CD8-positive, alpha-beta memory T cell (primary cell): ENCODE measurements around the gene VPS13D. TPM values are rescaled to one million over a fixed set of nuclear protein-coding genes. Genes with fewer than 3 reads are reported as not detected.

ENCODE experiments used
- CTCF ChIA-PET: fragments of 350-600 bp; sonication (Branson Sonifier 250); formaldehyde crosslinking; loops from one replicate; lab custom pipeline; 2021; ENCODE audit warnings: antibody characterized with exemption; lab: Charles Lee
- POLR2A ChIA-PET: fragments of 350-600 bp; sonication (Branson Sonifier 250); formaldehyde crosslinking; loops from one replicate; lab custom pipeline; 2021; ENCODE audit warnings: antibody characterized with exemption; lab: Charles Lee
- DNase-seq, 5 donors: peaks; one replicate each; pipeline versions ENCODE4 v3.0.0 to v3.0.0-alpha.2; 2020 to 2022; ENCODE audit warnings: mixed read lengths in 1 of 5
- H3K27ac ChIP-seq: one replicate; pipeline ENCODE4 v1.7.0; 2013; ENCODE audit warnings: low read depth, mild to moderate bottlenecking, low read length, moderate library complexity
- H3K27me3 ChIP-seq: 2 replicates; pipeline ENCODE4 v1.7.0; 2013; ENCODE audit warnings: low read length, mild to moderate bottlenecking; ENCODE audit not compliant: insufficient read depth, poor library complexity, severe bottlenecking
- H3K36me3 ChIP-seq: 2 replicates; pipeline ENCODE4 v1.7.0; 2013; ENCODE audit warnings: mild to moderate bottlenecking, low read length, moderate library complexity; ENCODE audit not compliant: insufficient read depth
- H3K4me1 ChIP-seq: 2 replicates; pipeline ENCODE4 v1.7.0; 2013; ENCODE audit warnings: mild to moderate bottlenecking, low read length, moderate library complexity; ENCODE audit not compliant: insufficient read depth
- H3K4me3 ChIP-seq: 2 replicates; pipeline ENCODE4 v1.7.0; 2013; ENCODE audit warnings: mild to moderate bottlenecking, low read length
- H3K9me3 ChIP-seq: 2 replicates; pipeline ENCODE4 v1.7.0; 2013; ENCODE audit warnings: mild to moderate bottlenecking, low read length
- H3K27ac Mint-ChIP-seq, 8 donors: one replicate each; pipeline ENCODE4 v1.8.0; 2020 to 2021; ENCODE audit warnings: mixed read lengths in 8 of 8, mild to moderate bottlenecking in 6 of 8, inconsistent platforms in 3 of 8, moderate library complexity in 3 of 8
- H3K27me3 Mint-ChIP-seq, 2 donors: one replicate each; pipeline ENCODE4 v1.8.0; 2020 to 2021; ENCODE audit warnings: mixed read lengths in 2 of 2, mild to moderate bottlenecking in 1 of 2, moderate library complexity in 1 of 2
- H3K36me3 Mint-ChIP-seq, 3 donors: one replicate each; pipeline ENCODE4 v1.8.0; 2020 to 2021; ENCODE audit warnings: mixed read lengths in 3 of 3, inconsistent platforms in 1 of 3, mild to moderate bottlenecking in 1 of 3
- H3K4me1 Mint-ChIP-seq, 3 donors: one replicate each; pipeline ENCODE4 v1.8.0; 2020 to 2021; ENCODE audit warnings: mixed read lengths in 3 of 3, inconsistent platforms in 1 of 3, mild to moderate bottlenecking in 1 of 3
- H3K4me3 Mint-ChIP-seq, 7 donors: one replicate each; pipeline ENCODE4 v1.8.0; 2020 to 2021; ENCODE audit warnings: mixed read lengths in 7 of 7, mild to moderate bottlenecking in 6 of 7, moderate library complexity in 4 of 7, inconsistent platforms in 2 of 7
- H3K9me3 Mint-ChIP-seq, 5 donors: one replicate each; pipeline ENCODE4 v1.8.0; 2020 to 2022; ENCODE audit warnings: mixed read lengths in 5 of 5, mild to moderate bottlenecking in 3 of 5, moderate library complexity in 2 of 5, inconsistent platforms in 1 of 5
- polyA plus RNA-seq: library from polyadenylated mRNA; unstranded; fragments of 300-500 nt; fragmentation: Illumina TruSeq; gene quantifications from one replicate; pipeline ENCODE4 v1.2.3, GENCODE V29; 2021
- total RNA-seq, 2 experiments: library from RNA; stranded (reverse); gene quantifications; one replicate each; pipeline ENCODE4 v1.2.3, GENCODE V29; 2021

VPS13D gene
- total and polyA plus RNA-seq, 3 experiments from 2014 or later, result 9.7 to 28.5 (median 24.1) TPM

- H3K27me3 Mint-ChIP-seq, result no peaks in the 10 kb centered on the region
- DNase-seq, result no peak
These were observed 26.1 kb downstream of the VPS13D start for GRCh38 chr1:12255913-12256312.

GRCh38 chr1:12258272-12258671 lies 28.4 kb downstream of the VPS13D start:
- H3K27me3 ChIP-seq, result no peaks in the 10 kb centered on the region
- ChIA-PET POLR2A (no interaction called here), CTCF (no interaction called here)
- Mint-ChIP-seq H3K4me3 (no peak overlapping the region), H3K27me3 (no peaks in the 10 kb centered on the region), H3K9me3 (no peaks in the 10 kb centered on the region), H3K4me1 (no peaks in the 10 kb centered on the region), H3K27ac (peak overlapping the region in 1 of 8 donors; percentile 84), H3K36me3 (peaks cover 5 to 91% (median 27%) of the 10 kb centered on the region in 3 donors)
- no peak overlapping the region for H3K4me3 ChIP-seq
- no peaks in the 10 kb centered on the region for H3K4me1 ChIP-seq
- DNase-seq, result no peak
- H3K36me3 ChIP-seq, result peaks cover 44% of the 10 kb centered on the region
- no peaks in the 10 kb centered on the region for H3K9me3 ChIP-seq
- H3K27ac ChIP-seq, result no peak overlapping the region

More at GRCh38 chr1:12255913-12256312, 26.1 kb downstream of the VPS13D start:
- no peaks in the 10 kb centered on the region for H3K9me3 ChIP-seq
- no peaks in the 10 kb centered on the region for H3K27me3 ChIP-seq
- H3K9me3 Mint-ChIP-seq, result no peaks in the 10 kb centered on the region
- ChIA-PET CTCF (no interaction called here), POLR2A (interaction anchor here (0.7 kb wide), 1 partner anchor 21 kb away, joined by 4 read pairs; no protein-coding TSS in a partner anchor)
- H3K4me3 Mint-ChIP-seq, result no peak overlapping the region
- peaks cover 42% of the 10 kb centered on the region for H3K36me3 ChIP-seq
- H3K4me1 Mint-ChIP-seq, result peaks cover 0 to 3% (median 0%) of the 10 kb centered on the region in 3 donors
- no peak overlapping the region for H3K27ac Mint-ChIP-seq
- peaks cover 10 to 84% (median 34%) of the 10 kb centered on the region in 3 donors for H3K36me3 Mint-ChIP-seq
- no peak overlapping the region for H3K27ac ChIP-seq
- H3K4me1 ChIP-seq, result no peaks in the 10 kb centered on the region
- no peak overlapping the region for H3K4me3 ChIP-seq

- Mint-ChIP-seq H3K9me3 (no peaks in the 10 kb centered on the region), H3K27me3 (no peaks in the 10 kb centered on the region), H3K4me3 (no peak overlapping the region), H3K4me1 (peaks cover 8 to 15% (median 9%) of the 10 kb centered on the region in 3 donors), H3K36me3 (peaks cover 5 to 77% (median 29%) of the 10 kb centered on the region in 3 donors), H3K27ac (no peak overlapping the region)
- H3K27ac ChIP-seq, result no peak overlapping the region
- ChIA-PET CTCF (no interaction called here), POLR2A (no interaction called here)
- no peaks in the 10 kb centered on the region for H3K27me3 ChIP-seq
- no peak for DNase-seq
- no peaks in the 10 kb centered on the region for H3K9me3 ChIP-seq
- H3K36me3 ChIP-seq, result peaks cover 26% of the 10 kb centered on the region
- no peak overlapping the region for H3K4me3 ChIP-seq
- no peaks in the 10 kb centered on the region for H3K4me1 ChIP-seq
These were observed 39.5 kb downstream of the VPS13D start for GRCh38 chr1:12269351-12269750.

- ChIA-PET CTCF (interaction anchor here (1.2 to 2.7 kb wide), 3 partner anchors 147 to 393 kb away, joined by 3 to 13 read pairs (median 3); no protein-coding TSS in a partner anchor), POLR2A (interaction anchor here (0.6 kb wide), 1 partner anchor 347 kb away, joined by 5 read pairs; the partner anchor contains the start of gene DHRS3)
- Histone ChIP-seq H3K9me3 (no peaks in the 10 kb centered on the region), H3K4me1 (no peaks in the 10 kb centered on the region), H3K27ac (no peak overlapping the region), H3K27me3 (no peaks in the 10 kb centered on the region), H3K36me3 (peaks cover 34% of the 10 kb centered on the region), H3K4me3 (no peak overlapping the region)
- DNase-seq, result no peak
- Mint-ChIP-seq H3K27me3 (no peaks in the 10 kb centered on the region), H3K4me1 (peaks cover 3 to 4% (median 4%) of the 10 kb centered on the region in 3 donors), H3K4me3 (no peak overlapping the region), H3K36me3 (peaks cover 4 to 73% (median 26%) of the 10 kb centered on the region in 3 donors), H3K27ac (no peak overlapping the region), H3K9me3 (no peaks in the 10 kb centered on the region)
These were observed 41.2 kb downstream of the VPS13D start for GRCh38 chr1:12271033-12271432.

GRCh38 chr1:12272770-12273169 lies 42.9 kb downstream of the VPS13D start:
- Histone ChIP-seq H3K36me3 (peaks cover 45% of the 10 kb centered on the region), H3K4me1 (no peaks in the 10 kb centered on the region), H3K9me3 (no peaks in the 10 kb centered on the region), H3K27ac (no peak overlapping the region), H3K4me3 (no peak overlapping the region), H3K27me3 (no peaks in the 10 kb centered on the region)
- peaks cover 0 to 2% (median 0%) of the 10 kb centered on the region in 3 donors for H3K4me1 Mint-ChIP-seq
- CTCF ChIA-PET, result interaction anchor here (0.7 to 2.7 kb wide), 4 partner anchors 11 to 386 kb away, joined by 3 to 13 read pairs (median 3); no protein-coding TSS in a partner anchor
- no peak overlapping the region for H3K27ac Mint-ChIP-seq
- peaks cover 5 to 79% (median 31%) of the 10 kb centered on the region in 3 donors for H3K36me3 Mint-ChIP-seq
- no peak for DNase-seq
- no peaks in the 10 kb centered on the region for H3K27me3 Mint-ChIP-seq
- H3K9me3 Mint-ChIP-seq, result no peaks in the 10 kb centered on the region
- POLR2A ChIA-PET, result no interaction called here
- H3K4me3 Mint-ChIP-seq, result no peak overlapping the region

GRCh38 chr1:12275370-12275769 lies 45.5 kb downstream of the VPS13D start:
- Mint-ChIP-seq H3K9me3 (no peaks in the 10 kb centered on the region), H3K27me3 (no peaks in the 10 kb centered on the region), H3K36me3 (peaks cover 5 to 85% (median 38%) of the 10 kb centered on the region in 3 donors), H3K4me1 (peaks cover 0 to 7% (median 0%) of the 10 kb centered on the region in 3 donors), H3K27ac (peak overlapping the region in 1 of 8 donors; percentile 66), H3K4me3 (no peak overlapping the region)
- ChIA-PET POLR2A (no interaction called here), CTCF (interaction anchor here (1.0 to 1.2 kb wide), 2 partner anchors 56 to 384 kb away, joined by 3 to 4 read pairs; no protein-coding TSS in a partner anchor)
- H3K9me3 ChIP-seq, result no peaks in the 10 kb centered on the region
- DNase-seq, result peak in 1 of 5 donors; percentile 16
- H3K27me3 ChIP-seq, result no peaks in the 10 kb centered on the region
- no peak overlapping the region for H3K4me3 ChIP-seq
- no peaks in the 10 kb centered on the region for H3K4me1 ChIP-seq
- H3K27ac ChIP-seq, result no peak overlapping the region
- H3K36me3 ChIP-seq, result peaks cover 33% of the 10 kb centered on the region

- ChIA-PET CTCF (interaction anchor here (0.9 to 1.9 kb wide), 2 partner anchors 152 to 383 kb away, joined by 4 to 8 read pairs; no protein-coding TSS in a partner anchor), POLR2A (no interaction called here)
- H3K9me3 Mint-ChIP-seq, result no peaks in the 10 kb centered on the region
- Histone ChIP-seq H3K4me1 (no peaks in the 10 kb centered on the region), H3K4me3 (no peak overlapping the region), H3K36me3 (peaks cover 25% of the 10 kb centered on the region), H3K27ac (no peak overlapping the region), H3K9me3 (no peaks in the 10 kb centered on the region), H3K27me3 (no peaks in the 10 kb centered on the region)
- H3K4me3 Mint-ChIP-seq, result no peak overlapping the region
- peaks cover 7 to 80% (median 37%) of the 10 kb centered on the region in 3 donors for H3K36me3 Mint-ChIP-seq
- H3K4me1 Mint-ChIP-seq, result peaks cover 0 to 7% (median under 1%) of the 10 kb centered on the region in 3 donors
- H3K27me3 Mint-ChIP-seq, result no peaks in the 10 kb centered on the region
- H3K27ac Mint-ChIP-seq, result peak overlapping the region in 1 of 8 donors; percentile 41
- DNase-seq, result no peak
These were observed 46.4 kb downstream of the VPS13D start for GRCh38 chr1:12276225-12276624.

GRCh38 chr1:12279003-12279402 lies 49.2 kb downstream of the VPS13D start:
- POLR2A ChIA-PET, result no interaction called here
- Mint-ChIP-seq H3K4me3 (no peak overlapping the region), H3K4me1 (peaks cover 0 to 7% (median 4%) of the 10 kb centered on the region in 3 donors), H3K27me3 (no peaks in the 10 kb centered on the region), H3K9me3 (no peaks in the 10 kb centered on the region), H3K27ac (no peak overlapping the region), H3K36me3 (peaks cover 18 to 81% (median 31%) of the 10 kb centered on the region in 3 donors)
- Histone ChIP-seq H3K27me3 (no peaks in the 10 kb centered on the region), H3K4me3 (no peak overlapping the region), H3K4me1 (no peaks in the 10 kb centered on the region), H3K36me3 (peaks cover 51% of the 10 kb centered on the region), H3K9me3 (no peaks in the 10 kb centered on the region), H3K27ac (no peak overlapping the region)
- CTCF ChIA-PET, result interaction anchor here (0.9 to 2.2 kb wide), 4 partner anchors 154 to 380 kb away, joined by 3 to 8 read pairs (median 5); no protein-coding TSS in a partner anchor
- no peak for DNase-seq
